Karpas-422 (cell line): ENCODE measurements around the gene COX14. TPM values are rescaled to one million over a fixed set of nuclear protein-coding genes. Genes with fewer than 3 reads are reported as not detected.
A peak's percentile ranks its signal among the peaks of the same experiment; 100 is the strongest.

Source experiments
- DNase-seq: peaks from one replicate; pipeline ENCODE4 v3.0.0-alpha.2; 2015
- H2AFZ ChIP-seq: fragments of 200-600 bp; sonication (generic); 2 replicates; pipeline ENCODE4 v1.6.1; 2014; ENCODE audit warnings: antibody characterized with exemption, low read length, mixed read lengths
- H3K27ac ChIP-seq: fragments of 200-600 bp; sonication (generic); 2 replicates; pipeline ENCODE4 v1.5.1; 2014; ENCODE audit warnings: mild to moderate bottlenecking, low read length, moderate library complexity
- H3K27me3 ChIP-seq: fragments of 200-600 bp; sonication (generic); 2 replicates; pipeline ENCODE4 v1.6.1; 2014; ENCODE audit warnings: low read length, mixed read lengths
- H3K36me3 ChIP-seq: fragments of 200-600 bp; sonication (generic); 2 replicates; pipeline ENCODE4 v1.6.1; 2014; ENCODE audit warnings: low read length, mixed read lengths; ENCODE audit not compliant: insufficient read depth
- H3K4me1 ChIP-seq: fragments of 200-600 bp; sonication (generic); 2 replicates; pipeline ENCODE4 v1.6.1; 2014; ENCODE audit warnings: mild to moderate bottlenecking, low read length, mixed read lengths
- H3K4me2 ChIP-seq: fragments of 200-600 bp; sonication (generic); 2 replicates; pipeline ENCODE4 v1.6.1; 2014; ENCODE audit warnings: low read length, low read depth, mild to moderate bottlenecking; ENCODE audit not compliant: poor library complexity, severe bottlenecking
- H3K4me3 ChIP-seq: fragments of 200-600 bp; sonication (generic); 2 replicates; pipeline ENCODE4 v1.5.1; 2014; ENCODE audit warnings: mild to moderate bottlenecking, antibody characterized with exemption, low read length, mixed read lengths
- H3K79me2 ChIP-seq: fragments of 200-600 bp; sonication (generic); 2 replicates; pipeline ENCODE4 v1.6.1; 2014; ENCODE audit warnings: mild to moderate bottlenecking, low read length, mixed read lengths
- H3K9ac ChIP-seq: fragments of 200-600 bp; sonication (generic); 2 replicates; pipeline ENCODE4 v1.6.0; 2014; ENCODE audit warnings: low read length
- H3K9me2 ChIP-seq: fragments of 200-600 bp; sonication (generic), shearing (Covaris generic); replicated peaks from 2 replicates; pipeline ENCODE4 v1.6.0; 2014; ENCODE audit warnings: mild to moderate bottlenecking, low read length, moderate library complexity; ENCODE audit not compliant: insufficient read depth
- H3K9me3 ChIP-seq: fragments of 300-700, 200-600 bp; sonication (generic); 2 replicates; pipeline ENCODE4 v1.6.1; 2014; ENCODE audit warnings: low read length, mixed read lengths
- H4K20me1 ChIP-seq: fragments of 200-600 bp; sonication (generic); 2 replicates; pipeline ENCODE4 v1.6.1; 2014; ENCODE audit warnings: mild to moderate bottlenecking, antibody characterized with exemption, low read length, low read depth; ENCODE audit not compliant: insufficient read depth
- total RNA-seq: library from RNA; depleted of rRNA; stranded (reverse); fragments of >200 nt; shearing (Covaris generic); gene quantifications from 2 replicates; pipeline ENCODE4 v1.2.3, GENCODE V29; 2014; ENCODE audit warnings: low replicate concordance

COX14 gene
- total RNA-seq, 1 experiment from 2014 or later, result 99.8 TPM

DNA sequence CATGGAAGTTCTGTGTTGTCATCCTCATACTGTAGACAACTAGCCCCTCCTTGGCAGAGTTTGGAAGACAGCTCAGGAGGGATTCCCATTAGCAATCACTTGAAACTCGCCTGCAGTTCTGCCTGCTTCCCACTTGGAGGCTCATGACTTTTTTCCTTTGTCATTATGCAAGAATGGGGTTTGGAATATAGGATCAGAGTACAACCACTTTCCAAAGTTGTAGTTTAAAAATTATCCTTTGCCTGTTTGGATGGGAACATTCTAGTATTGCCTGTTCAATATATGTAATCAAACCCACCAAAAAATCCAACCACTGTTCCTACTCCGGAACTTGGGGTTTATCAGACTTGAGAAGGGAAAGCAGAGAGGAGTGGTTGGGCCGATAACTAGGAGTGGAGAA lies 10.4 kb upstream of the COX14 start:
- Histone ChIP-seq H3K4me2 (peak overlapping the region; percentile 36), H3K9me2 (no peaks in the 10 kb centered on the region), H3K79me2 (no peaks in the 10 kb centered on the region), H3K27ac (peak overlapping the region; percentile 61), H3K36me3 (peaks cover 12% of the 10 kb centered on the region; the same call in 1 of the 2 replicates), H2AFZ (no peak overlapping the region), H3K4me3 (no peak overlapping the region), H3K9ac (0 out of 2 replicates have a peak overlapping the region, but pooled peaks have one; percentile 10), H4K20me1 (no peaks in the 10 kb centered on the region), H3K9me3 (no peaks in the 10 kb centered on the region), H3K27me3 (no peaks in the 10 kb centered on the region), H3K4me1 (peaks cover 39% of the 10 kb centered on the region)
- no peak for DNase-seq

DNA sequence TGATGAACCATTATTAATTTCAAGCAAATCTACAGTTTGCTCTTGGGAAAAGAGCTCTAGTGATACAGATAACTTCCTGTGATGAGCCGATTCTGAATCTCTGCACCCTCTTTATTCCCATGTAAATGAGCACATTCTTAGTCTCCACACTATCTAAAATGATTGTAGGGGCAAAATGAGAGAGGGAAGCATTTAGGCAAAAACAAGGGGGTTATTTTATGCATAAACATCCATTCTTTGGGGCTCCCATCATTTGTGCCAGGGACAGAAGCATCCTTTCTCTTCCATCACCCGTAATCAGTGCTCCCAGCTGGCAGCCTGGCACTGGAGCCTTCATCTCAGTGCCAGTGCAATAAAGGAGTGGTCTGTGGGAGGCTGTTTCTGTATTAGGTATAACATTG lies 9.9 kb upstream of the COX14 start:
- peak overlapping the region; percentile 36 for H3K4me2 ChIP-seq
- H3K9me2 ChIP-seq, result no peaks in the 10 kb centered on the region
- H3K9me3 ChIP-seq, result no peaks in the 10 kb centered on the region
- H3K36me3 ChIP-seq, result peaks cover 8% of the 10 kb centered on the region; the same call in 1 of the 2 replicates
- no peaks in the 10 kb centered on the region for H3K79me2 ChIP-seq
- peak overlapping the region; percentile 61 for H3K27ac ChIP-seq
- H3K27me3 ChIP-seq, result no peaks in the 10 kb centered on the region
- H2AFZ ChIP-seq, result no peak overlapping the region
- H3K4me1 ChIP-seq, result peaks cover 39% of the 10 kb centered on the region
- H3K9ac ChIP-seq, result peak overlapping the region; percentile 10; the same call in 1 of the 2 replicates
- DNase-seq, result no peak
- no peaks in the 10 kb centered on the region for H4K20me1 ChIP-seq
- no peak overlapping the region for H3K4me3 ChIP-seq

DNA sequence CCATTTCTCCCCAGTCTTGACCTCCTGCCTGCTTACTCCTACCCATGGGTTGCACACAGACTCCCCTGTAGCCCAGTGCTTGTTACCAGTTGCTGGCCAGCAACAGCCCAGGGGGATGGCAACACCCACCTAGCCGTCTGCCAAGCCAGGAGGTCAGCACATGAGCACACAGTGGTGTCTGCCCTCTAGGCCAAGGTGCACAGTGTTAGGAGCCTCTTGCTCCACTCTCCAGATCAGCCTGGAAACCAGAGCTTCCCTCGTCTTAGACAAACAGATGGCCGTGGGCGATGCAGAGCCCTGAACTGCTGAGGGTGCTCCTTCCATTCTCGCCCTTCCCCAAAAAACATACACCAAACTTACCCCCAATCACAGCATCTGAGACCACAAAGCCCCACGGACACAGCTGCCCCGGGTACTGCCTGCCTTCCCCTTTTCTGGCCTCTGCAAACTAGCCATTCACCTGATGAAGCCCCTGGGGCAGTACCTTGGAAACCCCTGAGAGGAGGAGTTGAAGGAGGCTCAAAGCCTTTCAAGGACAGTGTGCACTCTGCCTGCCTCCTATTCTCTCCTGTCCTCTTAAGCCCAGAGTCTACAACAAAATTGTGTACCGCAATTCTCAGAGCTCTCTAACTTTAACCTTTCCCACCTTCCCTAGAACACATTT lies 9.3 kb upstream of the COX14 start:
- no peaks in the 10 kb centered on the region for H4K20me1 ChIP-seq
- H3K4me2 ChIP-seq, result no peak overlapping the region
- no peaks in the 10 kb centered on the region for H3K9me2 ChIP-seq
- H3K27me3 ChIP-seq, result no peaks in the 10 kb centered on the region
- peak overlapping the region; percentile 43; the same call in 1 of the 2 replicates for H3K9ac ChIP-seq
- H3K9me3 ChIP-seq, result no peaks in the 10 kb centered on the region
- H3K27ac ChIP-seq, result peak overlapping the region; percentile 61
- H3K4me1 ChIP-seq, result peaks cover 39% of the 10 kb centered on the region
- peak; percentile 60 for DNase-seq
- no peak overlapping the region for H2AFZ ChIP-seq
- no peak overlapping the region for H3K4me3 ChIP-seq
- H3K79me2 ChIP-seq, result no peaks in the 10 kb centered on the region
- H3K36me3 ChIP-seq, result peaks cover 8% of the 10 kb centered on the region; the same call in 1 of the 2 replicates

DNA sequence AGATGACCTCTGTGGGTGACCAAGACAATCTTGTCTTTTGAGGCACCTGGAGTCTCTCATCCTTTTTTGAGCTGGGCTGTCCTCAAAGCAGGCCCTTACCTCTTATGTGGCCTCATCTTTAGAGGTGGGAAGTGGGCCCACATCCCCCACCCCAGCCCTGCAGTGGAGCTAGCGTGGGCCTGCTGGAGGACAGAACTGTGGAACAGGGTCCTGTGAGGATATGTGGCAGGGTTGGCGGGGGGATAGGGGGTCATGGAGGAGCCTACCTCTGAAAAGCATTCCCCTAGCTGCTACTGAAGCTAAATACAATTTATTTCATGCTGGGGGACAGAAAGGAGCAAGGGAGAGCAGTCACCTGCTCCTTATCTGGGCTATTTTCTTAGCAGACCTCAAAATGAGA lies 8.7 kb upstream of the COX14 start:
- Histone ChIP-seq H4K20me1 (no peaks in the 10 kb centered on the region), H3K79me2 (no peaks in the 10 kb centered on the region), H3K9me2 (no peaks in the 10 kb centered on the region), H3K27ac (peak overlapping the region; percentile 61), H3K9ac (peak overlapping the region; percentile 43; the same call in 1 of the 2 replicates), H3K4me1 (peaks cover 39% of the 10 kb centered on the region), H2AFZ (no peak overlapping the region), H3K9me3 (no peaks in the 10 kb centered on the region), H3K27me3 (no peaks in the 10 kb centered on the region), H3K36me3 (peaks cover 8% of the 10 kb centered on the region; the same call in 1 of the 2 replicates), H3K4me2 (no peak overlapping the region), H3K4me3 (no peak overlapping the region)
- DNase-seq, result no peak

DNA sequence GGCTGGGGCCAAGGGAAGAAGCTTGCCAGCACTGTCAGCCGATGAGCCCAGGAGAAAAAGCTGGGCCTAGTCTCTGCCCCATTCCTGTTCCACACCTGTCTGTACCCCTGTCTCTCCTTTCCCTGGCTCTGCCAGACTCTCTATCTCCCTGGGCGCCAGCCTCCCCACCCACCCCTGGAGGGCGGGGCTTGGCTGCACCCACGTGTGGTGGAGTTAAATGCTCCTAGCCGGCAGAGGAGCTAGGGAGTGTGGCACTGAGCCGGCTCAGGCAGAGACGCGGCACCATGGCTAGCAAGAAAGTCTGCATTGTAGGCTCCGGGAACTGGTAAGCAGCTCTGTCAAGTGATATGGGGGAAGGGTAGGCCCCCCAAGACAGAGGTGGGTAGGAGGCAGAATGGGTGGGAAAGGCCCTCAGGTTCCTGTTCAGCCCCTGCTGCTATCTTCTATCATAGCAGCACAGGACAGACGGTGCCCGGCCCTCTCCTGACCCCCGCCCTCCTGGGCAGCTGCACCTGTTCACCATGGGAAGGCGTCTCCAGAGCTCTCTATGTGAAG lies 8.2 kb upstream of the COX14 start, which contains the start of gene GPD1:
Gene GPD1, plus strand, starts transcription at position 242 of the 555 bp plus-strand sequence. Its CDS starts 43 bp downstream, at position 285.
- H4K20me1 ChIP-seq, result no peaks in the 10 kb centered on the region
- no peaks in the 10 kb centered on the region for H3K9me3 ChIP-seq
- H3K27me3 ChIP-seq, result no peaks in the 10 kb centered on the region
- H3K27ac ChIP-seq, result peak within 1 kb of the TSS; percentile 61
- no peak within 1 kb of the TSS for H2AFZ ChIP-seq
- no peaks in the 10 kb centered on the region for H3K79me2 ChIP-seq
- no peak within 1 kb of the TSS for H3K4me2 ChIP-seq
- no peak within 1 kb of the TSS for H3K4me3 ChIP-seq
- H3K4me1 ChIP-seq, result peaks cover 39% of the 10 kb centered on the region
- H3K36me3 ChIP-seq, result peaks cover 8% of the 10 kb centered on the region; the same call in 1 of the 2 replicates
- peak within 1 kb of the TSS; percentile 43; the same call in 1 of the 2 replicates for H3K9ac ChIP-seq
- peak; percentile 69 for DNase-seq
- no peaks in the 10 kb centered on the region for H3K9me2 ChIP-seq

DNA sequence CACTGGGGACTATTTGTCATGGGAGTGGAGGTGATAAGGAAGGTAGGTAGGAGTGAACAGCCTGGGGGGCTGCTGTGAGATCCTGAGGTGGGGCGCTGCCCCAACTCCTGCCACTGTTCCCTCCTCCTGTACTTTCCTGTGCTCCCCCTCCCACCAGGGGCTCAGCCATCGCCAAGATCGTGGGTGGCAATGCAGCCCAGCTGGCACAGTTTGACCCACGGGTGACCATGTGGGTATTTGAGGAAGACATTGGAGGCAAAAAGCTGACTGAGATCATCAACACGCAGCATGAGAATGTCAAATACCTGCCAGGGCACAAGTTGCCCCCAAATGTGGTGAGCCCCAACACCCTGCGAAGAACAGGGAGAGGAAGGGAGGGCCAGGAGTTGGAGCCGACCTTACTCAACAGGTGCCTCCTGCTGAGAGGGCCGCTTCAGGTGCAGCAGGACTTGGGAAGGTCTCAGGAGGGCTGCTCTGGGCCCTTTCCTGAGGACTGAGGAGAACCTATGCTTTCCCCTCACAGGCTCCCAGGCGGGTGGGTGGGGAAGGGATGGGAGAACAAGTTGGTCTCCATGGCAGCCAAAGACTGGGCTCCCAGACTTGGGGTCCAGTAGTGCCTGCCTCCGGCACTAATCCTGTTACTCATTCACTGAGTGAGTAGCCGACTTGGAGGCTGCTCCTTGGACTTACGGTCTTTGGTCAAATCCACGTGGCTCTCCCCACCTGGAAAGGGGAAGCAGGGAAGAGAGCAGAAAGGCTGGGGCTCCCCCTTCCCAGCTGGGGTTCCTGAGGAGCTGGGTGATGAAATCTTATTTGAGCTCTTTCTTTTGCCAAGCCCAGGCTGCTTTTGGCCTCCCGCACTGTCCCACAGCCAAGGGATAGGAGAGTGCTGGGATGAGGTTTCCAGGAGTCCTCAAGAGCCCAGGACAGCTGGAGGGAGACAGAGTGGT lies 7.3 kb upstream of the COX14 start:
- peaks cover 46% of the 10 kb centered on the region for H3K4me1 ChIP-seq
- H3K4me3 ChIP-seq, result no peak overlapping the region
- no peak overlapping the region for H3K27ac ChIP-seq
- no peaks in the 10 kb centered on the region for H3K9me3 ChIP-seq
- H3K9me2 ChIP-seq, result no peaks in the 10 kb centered on the region
- H4K20me1 ChIP-seq, result no peaks in the 10 kb centered on the region
- no peak overlapping the region for H2AFZ ChIP-seq
- no peaks in the 10 kb centered on the region for H3K79me2 ChIP-seq
- H3K27me3 ChIP-seq, result no peaks in the 10 kb centered on the region
- H3K9ac ChIP-seq, result no peak overlapping the region
- no peak overlapping the region for H3K4me2 ChIP-seq
- H3K36me3 ChIP-seq, result peaks cover 8% of the 10 kb centered on the region; the same call in 1 of the 2 replicates
- no peak for DNase-seq

DNA sequence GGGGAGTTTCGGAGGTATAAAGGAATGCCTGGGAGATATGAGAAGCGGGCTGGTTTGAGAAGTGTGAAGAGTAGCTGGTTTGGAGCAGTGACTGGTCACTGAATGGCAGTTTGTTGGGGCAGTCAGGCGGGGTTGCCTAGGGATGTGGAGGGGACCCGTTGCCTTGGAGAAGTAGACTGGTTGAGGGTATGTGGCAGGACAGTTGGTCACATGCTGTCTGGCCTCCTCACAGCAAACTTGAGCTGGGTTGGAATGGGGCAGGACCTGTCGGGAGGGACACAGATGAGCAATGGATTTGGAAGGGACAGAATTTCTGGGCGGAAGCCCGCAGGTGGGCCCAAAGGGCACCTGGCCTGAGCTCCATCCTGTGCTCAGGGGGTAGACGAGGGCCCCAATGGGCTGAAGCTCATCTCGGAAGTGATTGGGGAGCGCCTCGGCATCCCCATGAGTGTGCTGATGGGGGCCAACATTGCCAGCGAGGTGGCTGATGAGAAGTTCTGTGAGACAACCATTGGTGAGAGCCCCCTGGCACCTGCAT lies 6.1 kb upstream of the COX14 start:
- Histone ChIP-seq H3K9ac (no peak overlapping the region), H3K9me2 (no peaks in the 10 kb centered on the region), H3K27me3 (no peaks in the 10 kb centered on the region), H3K9me3 (no peaks in the 10 kb centered on the region), H4K20me1 (no peaks in the 10 kb centered on the region), H3K4me1 (peaks cover 54% of the 10 kb centered on the region), H3K4me2 (no peak overlapping the region), H2AFZ (no peak overlapping the region), H3K36me3 (peaks cover 8% of the 10 kb centered on the region; the same call in 1 of the 2 replicates), H3K4me3 (no peak overlapping the region), H3K27ac (no peak overlapping the region), H3K79me2 (no peaks in the 10 kb centered on the region)
- DNase-seq, result no peak
